Smooth muscle cell (in vitro differentiated cells): Measurements from ENCODE around the gene LRIG2. TPM values are rescaled to one million over a fixed set of nuclear protein-coding genes. Genes with fewer than 3 reads are reported as not detected.

ENCODE experiments used
- DNase-seq: peaks from one replicate; lab custom pipeline; 2025; ENCODE audit not compliant: unreplicated experiment; lab: John Stamatoyannopoulos, UW
- H2AFZ ChIP-seq: fragments of 200-600 bp; sonication (generic); 2 replicates; pipeline ENCODE4 v1.6.0; 2016; ENCODE audit warnings: antibody characterized with exemption, low read depth, mild to moderate bottlenecking
- H3F3A ChIP-seq: fragments of 200-600 bp; sonication (generic); 2 replicates; pipeline ENCODE4 v1.6.0; 2017; ENCODE audit warnings: antibody characterized with exemption, low read depth
- H3K27ac ChIP-seq: fragments of 200-600 bp; sonication (generic); 2 replicates; pipeline ENCODE4 v1.5.1; 2016; ENCODE audit warnings: low read depth, mild to moderate bottlenecking
- H3K27me3 ChIP-seq: fragments of 200-600 bp; sonication (generic); 2 replicates; pipeline ENCODE4 v1.6.1; 2016; ENCODE audit warnings: low read depth, mild to moderate bottlenecking
- H3K36me3 ChIP-seq: fragments of 200-600 bp; sonication (generic); 2 replicates; pipeline ENCODE4 v1.5.1; 2016; ENCODE audit warnings: low read depth
- H3K4me1 ChIP-seq: fragments of 200-600 bp; sonication (generic); 2 replicates; pipeline ENCODE4 v1.5.1; 2016; ENCODE audit warnings: low read depth
- H3K4me2 ChIP-seq: fragments of 200-600 bp; sonication (generic); 2 replicates; pipeline ENCODE4 v1.6.0; 2016; ENCODE audit warnings: mild to moderate bottlenecking
- H3K4me3 ChIP-seq: fragments of 200-600 bp; sonication (generic); 2 replicates; pipeline ENCODE4 v1.5.1; 2016; ENCODE audit warnings: mild to moderate bottlenecking
- H3K79me2 ChIP-seq: fragments of 200-600 bp; sonication (generic); 2 replicates; pipeline ENCODE4 v1.6.0; 2016; ENCODE audit warnings: low read depth, mild to moderate bottlenecking
- H3K9ac ChIP-seq: fragments of 200-600 bp; sonication (generic); 2 replicates; pipeline ENCODE4 v1.6.0; 2016; ENCODE audit warnings: low read depth
- H3K9me3 ChIP-seq: fragments of 200-600 bp; sonication (generic); replicated peaks from 2 replicates; pipeline ENCODE4 v1.5.1; 2016; ENCODE audit warnings: low read depth
- H4K20me1 ChIP-seq: fragments of 200-600 bp; sonication (generic); 2 replicates; pipeline ENCODE4 v1.6.0; 2016; ENCODE audit warnings: low read depth
- CTCF ChIP-seq: fragments of 200-600 bp; sonication (generic); IDR thresholded peaks from 2 replicates; pipeline ENCODE4 v1.5.1; 2017; ENCODE audit warnings: borderline replicate concordance, mild to moderate bottlenecking, antibody characterized with exemption; ENCODE audit not compliant: insufficient read depth, poor library complexity, severe bottlenecking
- WGBS: methylation state at CpG from one replicate; pipeline ENCODE4 v1.1.7; 2016; ENCODE audit warnings: low lambda C conversion rate; 5-methylcytosine and 5-hydroxymethylcytosine counted together
- polyA plus RNA-seq: library from polyadenylated mRNA; unstranded; fragments of >200 nt; fragmentation: Nextera tagmentation; extraction: Ambion mirVana; gene quantifications from 2 replicates; pipeline ENCODE4 v1.2.1, GENCODE V29; 2016
- total RNA-seq: library from RNA; depleted of rRNA; stranded (reverse); fragments of >200 nt; gene quantifications from 2 replicates; pipeline ENCODE4 v1.2.3, GENCODE V29; 2014

Gene LRIG2
- total and polyA plus RNA-seq, 2 experiments from 2014 or later = 4.2 to 10.6 TPM

- WGBS = 94% methylated on average over 3 of the region's 3 CpGs
- Histone ChIP-seq H3K4me1 (no peaks in the 10 kb centered on the region), H2AFZ (no peak overlapping the region), H3K4me2 (no peak overlapping the region), H3F3A (no peaks in the 10 kb centered on the region), H3K27ac (no peak overlapping the region), H3K4me3 (no peak overlapping the region), H4K20me1 (peaks cover 12% of the 10 kb centered on the region), H3K79me2 (no peaks in the 10 kb centered on the region), H3K9ac (no peak overlapping the region), H3K27me3 (no peaks in the 10 kb centered on the region), H3K36me3 (peaks cover 48% of the 10 kb centered on the region), H3K9me3 (no peaks in the 10 kb centered on the region)
- no peak for DNase-seq
- TF ChIP-seq CTCF = no peak
These were observed 23.5 kb downstream of the LRIG2 start for GRCh38 chr1:113096493-113096892.

DNA sequence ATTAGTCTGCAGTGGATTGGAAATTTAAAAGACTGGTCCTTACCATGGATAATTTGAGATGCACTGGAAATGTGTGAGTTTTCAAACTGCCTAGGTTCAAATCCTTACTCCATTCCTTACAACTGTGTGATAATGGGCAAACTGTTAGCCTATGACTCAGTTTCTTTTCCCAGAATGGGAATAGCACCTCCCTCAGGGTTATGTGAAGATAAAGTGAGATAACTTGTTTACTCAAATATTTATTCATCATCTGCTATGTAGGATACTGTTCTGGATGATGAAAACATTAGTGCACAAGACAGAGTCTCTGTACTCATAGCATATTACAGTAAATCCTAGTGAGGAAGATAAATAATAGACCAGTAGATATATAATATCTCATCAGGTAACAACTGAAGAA lies 28.6 kb downstream of the LRIG2 start:
- Histone ChIP-seq H3K4me2 (no peak overlapping the region), H3K4me1 (no peaks in the 10 kb centered on the region), H3K27ac (no peak overlapping the region), H3K36me3 (peaks cover 36% of the 10 kb centered on the region), H2AFZ (no peak overlapping the region), H3K4me3 (no peak overlapping the region), H4K20me1 (no peaks in the 10 kb centered on the region), H3K79me2 (no peaks in the 10 kb centered on the region), H3K27me3 (no peaks in the 10 kb centered on the region), H3K9me3 (no peaks in the 10 kb centered on the region), H3K9ac (no peak overlapping the region), H3F3A (peaks cover 9% of the 10 kb centered on the region)
- no peak for DNase-seq
- no peak for TF ChIP-seq CTCF

GRCh38 chr1:113103048-113103447 lies 30.1 kb downstream of the LRIG2 start:
- Histone ChIP-seq H3F3A (peaks cover 9% of the 10 kb centered on the region), H3K4me2 (no peak overlapping the region), H3K27ac (no peak overlapping the region), H3K36me3 (peaks cover 33% of the 10 kb centered on the region), H3K4me1 (no peaks in the 10 kb centered on the region), H3K9me3 (no peaks in the 10 kb centered on the region), H4K20me1 (no peaks in the 10 kb centered on the region), H3K27me3 (no peaks in the 10 kb centered on the region), H3K79me2 (no peaks in the 10 kb centered on the region), H3K4me3 (no peak overlapping the region), H3K9ac (no peak overlapping the region), H2AFZ (no peak overlapping the region)
- WGBS = 83% methylated on average over 1 of the region's 1 CpG
- no peak for DNase-seq
- no peak for TF ChIP-seq CTCF

- Histone ChIP-seq H3K9ac (no peak overlapping the region), H3K36me3 (peaks cover 27% of the 10 kb centered on the region), H4K20me1 (no peaks in the 10 kb centered on the region), H3K27me3 (no peaks in the 10 kb centered on the region), H3F3A (peaks cover 9% of the 10 kb centered on the region), H3K9me3 (no peaks in the 10 kb centered on the region), H3K27ac (no peak overlapping the region), H3K4me2 (no peak overlapping the region), H3K4me1 (no peaks in the 10 kb centered on the region), H3K4me3 (no peak overlapping the region), H3K79me2 (no peaks in the 10 kb centered on the region), H2AFZ (no peak overlapping the region)
- no peak for TF ChIP-seq CTCF
- DNase-seq = no peak
These were observed 31.0 kb downstream of the LRIG2 start for GRCh38 chr1:113103977-113104376.
